NB4 (cell line): ENCODE data around the gene PTPRS.

Experiments
- DNase-seq: peaks from one replicate; pipeline ENCODE4 v3.0.0; 2010; ENCODE audit warnings: low read depth
- H3K4me3 ChIP-seq: one replicate; pipeline ENCODE4 v1.5.1; 2011; ENCODE audit warnings: mild to moderate bottlenecking, low read depth, low read length, moderate library complexity
- MAX ChIP-seq: IDR thresholded peaks from 2 replicates; pipeline ENCODE4 v1.6.1; 2011; ENCODE audit warnings: low read depth, low read length
- MYC ChIP-seq: IDR thresholded peaks from 2 replicates; pipeline ENCODE4 v1.6.1; 2011; ENCODE audit warnings: low read depth, low read length
- POLR2A ChIP-seq: IDR thresholded peaks from 2 replicates; pipeline ENCODE4 v1.6.1; 2011; ENCODE audit warnings: mild to moderate bottlenecking; ENCODE audit not compliant: insufficient read length; ENCODE audit errors: extremely low read depth
- TF ChIP-seq, protein P1 (sequence below): IDR thresholded peaks from one replicate; pipeline ENCODE4 v1.5.1; 2012; ENCODE audit warnings: low read depth, low read length

The PTPRS gene

DNA sequence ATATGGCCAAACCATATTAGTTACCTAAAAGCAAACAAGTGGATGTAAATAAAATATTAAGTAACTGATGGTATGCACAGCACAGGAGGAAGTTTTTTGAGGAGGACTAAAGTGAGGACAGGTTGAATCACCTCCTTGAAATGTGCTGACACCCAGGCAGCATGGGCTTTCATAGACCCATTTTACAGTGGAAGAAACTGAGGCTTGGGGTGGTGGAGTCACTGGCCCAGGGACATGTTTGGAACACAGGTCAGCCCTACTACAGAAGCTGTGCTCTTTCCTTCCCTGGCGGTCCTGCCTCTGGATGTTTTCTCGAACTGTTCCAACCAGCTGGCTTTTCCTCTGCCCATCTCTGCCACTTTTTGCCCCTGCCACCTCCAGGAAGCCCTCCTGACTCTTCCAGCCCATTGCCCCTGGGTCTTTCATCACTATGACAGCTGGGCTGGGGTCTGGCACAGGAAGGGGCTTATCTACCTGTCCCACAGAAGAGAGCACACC lies 11.2 kb upstream of the PTPRS start:
- TF ChIP-seq MYC, result no peak
- TF ChIP-seq, protein P1, sequence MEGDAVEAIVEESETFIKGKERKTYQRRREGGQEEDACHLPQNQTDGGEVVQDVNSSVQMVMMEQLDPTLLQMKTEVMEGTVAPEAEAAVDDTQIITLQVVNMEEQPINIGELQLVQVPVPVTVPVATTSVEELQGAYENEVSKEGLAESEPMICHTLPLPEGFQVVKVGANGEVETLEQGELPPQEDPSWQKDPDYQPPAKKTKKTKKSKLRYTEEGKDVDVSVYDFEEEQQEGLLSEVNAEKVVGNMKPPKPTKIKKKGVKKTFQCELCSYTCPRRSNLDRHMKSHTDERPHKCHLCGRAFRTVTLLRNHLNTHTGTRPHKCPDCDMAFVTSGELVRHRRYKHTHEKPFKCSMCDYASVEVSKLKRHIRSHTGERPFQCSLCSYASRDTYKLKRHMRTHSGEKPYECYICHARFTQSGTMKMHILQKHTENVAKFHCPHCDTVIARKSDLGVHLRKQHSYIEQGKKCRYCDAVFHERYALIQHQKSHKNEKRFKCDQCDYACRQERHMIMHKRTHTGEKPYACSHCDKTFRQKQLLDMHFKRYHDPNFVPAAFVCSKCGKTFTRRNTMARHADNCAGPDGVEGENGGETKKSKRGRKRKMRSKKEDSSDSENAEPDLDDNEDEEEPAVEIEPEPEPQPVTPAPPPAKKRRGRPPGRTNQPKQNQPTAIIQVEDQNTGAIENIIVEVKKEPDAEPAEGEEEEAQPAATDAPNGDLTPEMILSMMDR, result no peak
- TF ChIP-seq POLR2A, result no peak
- TF ChIP-seq MAX, result no peak
- no peak overlapping the region for H3K4me3 ChIP-seq
- no peak for DNase-seq

DNA sequence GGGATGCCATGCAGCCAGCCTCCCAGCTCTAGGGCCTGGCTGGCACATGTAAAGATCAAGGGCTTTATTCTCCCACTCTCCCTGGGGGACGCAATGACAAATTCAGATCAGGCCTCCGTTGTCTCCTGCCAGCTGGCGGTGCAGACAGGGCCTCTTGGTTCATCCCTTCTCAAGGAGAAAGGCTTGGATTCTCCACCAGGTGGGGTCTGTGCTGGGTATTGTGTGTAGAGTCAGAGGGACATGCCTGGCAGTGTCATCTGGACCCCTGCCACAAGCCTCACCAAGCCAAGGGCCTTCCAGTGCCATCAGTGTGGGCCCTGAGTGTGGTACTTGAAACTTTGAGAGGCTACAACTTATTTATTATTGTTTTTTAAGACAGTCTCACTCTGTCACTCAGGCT lies 8.4 kb upstream of the PTPRS start:
- no peak for DNase-seq
- TF ChIP-seq, protein P1, result no peak
- TF ChIP-seq MYC (no peak), POLR2A (no peak), MAX (no peak)
- no peak overlapping the region for H3K4me3 ChIP-seq

DNA sequence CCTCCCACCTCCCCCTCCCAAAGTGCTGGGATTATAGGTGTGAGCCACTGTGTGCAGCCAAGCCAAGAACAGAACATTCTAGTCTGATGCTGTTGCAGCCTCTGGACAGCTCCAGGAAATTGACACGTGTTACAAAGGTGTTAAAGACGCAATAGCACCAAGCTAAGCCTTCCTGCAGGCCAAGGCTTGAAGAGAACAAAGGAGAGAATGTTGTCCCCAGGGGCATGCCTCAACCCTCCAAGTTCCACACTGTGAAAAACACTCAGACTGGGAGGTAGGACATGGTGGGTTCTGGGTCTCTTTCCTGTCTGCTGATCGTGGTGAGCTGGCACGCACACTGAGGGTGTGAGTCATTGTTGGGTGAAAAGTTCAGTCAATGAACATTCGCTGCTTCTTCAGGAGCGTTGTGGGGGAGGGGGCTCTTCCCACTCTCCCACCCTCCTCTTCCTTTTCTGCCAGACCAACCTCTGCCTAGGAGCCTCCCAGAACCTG lies 5.3 kb upstream of the PTPRS start:
- TF ChIP-seq MAX (peak; percentile 71), MYC (no peak)
- H3K4me3 ChIP-seq, result no peak overlapping the region
- DNase-seq, result peak; percentile 67

GRCh38 chr19:5343848-5344247 lies 3.2 kb upstream of the PTPRS start:
- TF ChIP-seq, protein P1, result no peak
- TF ChIP-seq MAX, result no peak
- no peak for DNase-seq
- no peak overlapping the region for H3K4me3 ChIP-seq

- no peak for DNase-seq
- TF ChIP-seq MYC (no peak), POLR2A (no peak), MAX (no peak)
- TF ChIP-seq, protein P1, result no peak
- no peak overlapping the region for H3K4me3 ChIP-seq
Observed at GRCh38 chr19:5342573-5343201, 2.1 kb upstream of the PTPRS start.

- TF ChIP-seq, protein P1, result no peak
- TF ChIP-seq MAX (no peak), MYC (no peak), POLR2A (no peak)
- no peak for DNase-seq
- H3K4me3 ChIP-seq, result no peak overlapping the region
Observed at GRCh38 chr19:5341981-5342380, 1.4 kb upstream of the PTPRS start.
